GM21723 (cell line): ENCODE measurements around the gene CDK14.

Experiments used
- ATAC-seq: cut with Tn5 transposase; IDR thresholded peaks from one replicate; pipeline ENCODE4 v1.9.1; 2021; ENCODE audit warnings: mild to moderate bottlenecking, moderate library complexity; ENCODE audit not compliant: unreplicated experiment

Gene CDK14

GRCh38 chr7:90595801-90596670 is at the start of gene CDK14:
Gene CDK14, plus strand, starts transcription at chr7:90596321. Its CDS starts 307 bp downstream, at chr7:90596628.
- peak; percentile 58 for ATAC-seq

GRCh38 chr7:90551036-90551435 is 45.1 kb upstream of the CDK14 start:
- no peak for ATAC-seq

DNA sequence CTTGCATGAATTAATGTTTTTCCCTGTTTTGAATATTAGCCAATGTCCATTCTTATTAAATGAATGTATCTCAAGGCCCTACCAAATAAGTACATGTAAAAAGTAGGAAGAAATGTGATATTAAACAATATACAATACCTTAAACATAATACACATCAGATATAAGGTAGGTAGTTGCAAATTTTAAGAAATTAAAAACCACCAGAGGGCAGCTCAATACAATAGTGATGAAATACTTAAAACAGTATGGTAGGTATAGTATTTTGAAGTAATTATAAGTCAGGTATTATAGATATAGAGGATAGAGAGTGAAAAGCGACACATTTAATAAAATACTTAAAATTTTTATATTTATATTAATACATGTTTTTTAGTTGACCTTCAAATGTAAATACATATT is 43.6 kb upstream of the CDK14 start:
- ATAC-seq: no peak

- no peak for ATAC-seq
These were observed 35.4 kb upstream of the CDK14 start for GRCh38 chr7:90560730-90561129.

- no peak for ATAC-seq
These were observed 32.8 kb upstream of the CDK14 start for GRCh38 chr7:90563286-90563685.

GRCh38 chr7:90564455-90564854 is 31.7 kb upstream of the CDK14 start:
- no peak for ATAC-seq

GRCh38 chr7:90568213-90568612 is 27.9 kb upstream of the CDK14 start:
- no peak for ATAC-seq

- ATAC-seq: no peak
These were observed 26.8 kb upstream of the CDK14 start for GRCh38 chr7:90569368-90569767.

GRCh38 chr7:90570373-90570959 is 25.7 kb upstream of the CDK14 start:
- no peak for ATAC-seq

- ATAC-seq: no peak
These were observed 21.8 kb upstream of the CDK14 start for GRCh38 chr7:90574146-90574819.

DNA sequence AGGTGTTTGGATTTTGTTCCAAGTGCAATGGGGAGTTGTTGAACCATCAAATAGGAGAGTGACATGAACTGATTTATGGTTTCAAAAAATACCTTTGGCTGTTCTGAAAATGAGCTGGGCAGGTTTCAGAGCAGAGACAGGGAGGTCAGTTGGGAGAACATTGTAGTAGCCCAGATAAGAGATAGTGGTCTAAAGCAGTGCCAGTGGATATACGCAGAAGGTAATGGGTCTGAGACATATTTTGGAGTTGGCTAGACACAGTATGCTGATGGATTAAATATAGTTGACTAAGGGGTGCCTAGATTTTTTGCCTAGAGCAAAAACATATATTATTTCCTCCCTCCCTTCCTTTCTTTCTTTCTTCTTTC is 21.3 kb upstream of the CDK14 start:
- no peak for ATAC-seq

GRCh38 chr7:90579181-90579688 is 16.9 kb upstream of the CDK14 start:
- no peak for ATAC-seq

DNA sequence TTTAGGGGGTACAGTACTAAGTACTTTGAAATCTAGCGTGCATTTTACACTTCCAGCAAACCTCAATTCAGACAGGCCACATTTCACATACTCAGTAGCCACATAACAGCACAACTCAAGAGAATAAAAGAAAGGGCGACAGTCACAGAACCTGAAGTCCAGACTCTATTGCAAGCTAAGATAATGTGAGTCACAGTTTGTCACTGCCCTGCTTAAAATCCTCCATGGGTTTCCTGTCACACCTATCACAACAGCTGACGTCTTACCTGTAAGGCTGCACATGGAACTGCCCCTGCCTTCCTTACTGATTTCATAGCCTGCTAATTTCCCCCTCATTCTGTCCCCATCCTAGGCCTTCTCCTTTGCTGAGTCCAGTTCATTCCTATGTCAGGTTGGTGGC is 16.1 kb upstream of the CDK14 start:
- ATAC-seq: no peak

DNA sequence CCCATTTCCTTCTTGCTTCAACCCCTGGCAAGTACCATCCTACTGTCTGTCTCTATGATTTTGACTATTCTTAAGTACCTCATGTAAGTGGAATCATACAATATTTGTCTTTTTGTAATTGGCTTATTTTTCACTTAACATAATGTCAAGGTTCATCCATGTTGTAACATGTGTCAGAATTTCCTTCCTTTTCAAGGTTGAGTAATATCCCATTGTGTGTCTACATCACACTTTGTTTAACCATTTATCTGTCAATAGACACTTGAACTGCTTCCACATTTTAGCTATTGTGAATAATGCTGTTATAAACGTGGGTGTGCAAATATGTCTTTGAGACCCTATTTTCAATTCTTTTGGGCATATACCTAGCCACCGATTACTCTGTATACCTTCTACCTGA is 14.0 kb upstream of the CDK14 start:
- no peak for ATAC-seq

DNA sequence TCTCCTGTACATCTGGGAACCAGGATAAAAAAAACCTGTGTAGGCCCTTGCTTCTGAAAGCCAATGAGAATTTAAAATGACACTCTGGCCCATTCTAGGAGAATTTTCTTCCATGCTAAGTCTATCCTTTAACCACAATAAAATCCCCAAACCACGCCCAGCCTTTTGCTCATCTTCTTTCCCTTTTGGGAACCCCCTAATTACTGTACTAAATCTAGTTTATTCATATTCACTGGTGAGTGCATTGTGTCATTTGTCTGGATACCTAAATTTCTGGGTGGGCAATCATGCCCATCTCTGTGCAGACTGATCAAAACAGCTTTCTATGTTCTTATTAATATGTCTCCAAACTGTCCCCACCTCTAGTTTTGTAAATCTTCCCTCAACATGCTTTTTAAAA is 11.7 kb upstream of the CDK14 start:
- no peak for ATAC-seq

DNA sequence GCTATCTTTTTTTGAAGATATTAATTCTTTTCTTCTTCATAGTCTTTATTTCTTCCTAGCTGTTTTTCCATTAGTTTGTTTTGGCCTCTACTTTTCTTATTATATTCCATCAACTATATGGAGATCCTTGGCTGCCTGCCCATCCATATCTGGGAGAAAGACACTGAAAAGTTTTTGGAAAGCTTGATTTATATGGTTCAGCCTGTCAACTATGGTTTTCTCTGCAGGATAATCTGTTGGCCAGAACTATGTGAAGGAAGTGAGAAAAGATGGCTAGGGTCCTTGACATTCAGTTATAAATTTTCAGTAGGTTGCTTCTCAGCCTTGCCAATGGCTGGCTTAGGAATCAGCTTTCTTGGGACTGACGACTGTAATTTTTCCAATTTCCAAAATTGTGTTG is 10.0 kb upstream of the CDK14 start:
- ATAC-seq: no peak

DNA sequence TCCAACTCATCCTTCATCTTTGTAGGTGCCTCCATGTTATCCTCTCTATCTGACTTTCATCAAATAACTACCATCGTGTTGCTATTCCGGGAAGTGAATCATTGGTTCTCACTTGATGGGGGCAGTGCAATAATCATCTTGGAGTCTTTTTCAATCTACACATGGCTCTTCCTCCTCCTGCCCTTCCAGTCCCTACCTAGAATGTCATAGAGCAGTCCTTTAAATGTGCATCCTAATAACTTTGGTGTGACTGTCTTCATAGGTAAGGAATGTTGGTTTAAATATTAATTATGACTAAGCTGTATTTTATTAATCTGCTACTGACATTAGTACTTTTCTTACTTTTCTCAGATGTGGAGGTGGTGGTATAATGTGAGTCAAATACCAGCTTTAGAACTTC is 8.4 kb upstream of the CDK14 start:
- ATAC-seq: no peak

DNA sequence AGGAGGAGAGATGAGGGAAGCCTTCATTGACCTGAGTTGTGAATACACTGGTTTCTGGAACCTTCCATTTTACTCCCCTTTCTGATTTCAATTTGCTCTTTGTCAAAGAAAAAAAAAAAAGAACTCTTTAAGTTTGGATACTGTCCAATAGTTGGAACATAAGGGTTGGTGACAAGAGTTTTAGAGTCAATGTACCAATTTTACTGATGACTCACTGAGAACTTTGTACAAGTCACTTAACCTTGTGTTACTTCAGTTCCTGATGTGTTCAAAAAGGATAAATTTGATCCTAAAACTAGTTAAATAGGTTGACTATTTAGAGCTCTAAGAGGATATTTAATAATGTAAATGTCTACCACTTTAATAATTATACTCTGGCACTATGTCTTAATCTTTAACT is 4.1 kb upstream of the CDK14 start:
- ATAC-seq: no peak

DNA sequence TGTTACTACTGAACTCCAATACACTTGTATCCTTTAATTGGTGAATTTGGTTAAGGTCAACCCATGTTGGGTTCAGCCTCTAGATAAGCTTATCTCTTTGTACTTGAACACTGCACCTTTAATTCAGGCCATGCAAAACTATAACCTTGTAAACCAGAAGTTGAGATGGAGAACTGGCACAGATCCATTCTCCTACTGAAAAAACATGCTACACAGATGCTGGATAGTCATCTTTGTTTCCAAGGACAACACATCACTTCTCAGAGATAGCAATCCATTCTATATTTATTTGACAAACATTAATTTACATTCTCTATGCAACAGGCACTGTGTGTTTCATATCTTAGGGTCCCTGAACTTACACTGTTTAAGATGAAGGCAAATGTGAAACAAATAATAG is 2.9 kb upstream of the CDK14 start:
- ATAC-seq: no peak

DNA sequence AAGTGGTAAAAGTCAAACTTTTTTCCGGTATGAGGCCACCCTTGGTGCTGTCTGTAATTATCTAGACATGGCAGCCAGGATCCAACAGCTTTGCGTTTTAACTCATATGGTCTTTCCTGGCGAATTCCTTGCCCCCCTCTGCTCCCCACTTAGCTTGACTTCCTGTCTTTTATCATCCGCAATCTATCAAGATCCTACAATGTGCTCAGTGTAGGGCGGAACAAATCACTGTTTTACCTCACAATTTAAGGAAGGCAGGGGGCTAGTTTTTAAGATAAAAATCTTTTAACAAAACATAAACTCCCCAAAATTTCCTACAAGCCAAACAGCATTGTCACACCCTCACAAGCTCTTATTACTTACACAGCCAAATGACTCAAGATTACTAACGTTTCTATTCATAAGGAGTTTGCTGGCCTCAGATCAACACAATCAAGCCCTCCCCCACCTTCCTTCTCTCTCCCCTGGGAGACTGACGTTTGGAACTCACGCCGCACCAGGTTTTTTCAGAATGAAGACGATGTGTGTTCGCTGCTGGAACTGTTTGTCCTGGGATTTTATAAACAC is 1.3 kb upstream of the CDK14 start:
- no peak for ATAC-seq

GRCh38 chr7:90595342-90595800 is 750 bp upstream of the CDK14 start:
- ATAC-seq: peak; percentile 12
